Measurements from ENCODE around the gene NFU1. TPM values are rescaled to one million over a fixed set of nuclear protein-coding genes. Genes with fewer than 3 reads are reported as not detected.

The NFU1 gene
- total RNA-seq, 1 donor from 2014 or later = 41.4 TPM

DNA sequence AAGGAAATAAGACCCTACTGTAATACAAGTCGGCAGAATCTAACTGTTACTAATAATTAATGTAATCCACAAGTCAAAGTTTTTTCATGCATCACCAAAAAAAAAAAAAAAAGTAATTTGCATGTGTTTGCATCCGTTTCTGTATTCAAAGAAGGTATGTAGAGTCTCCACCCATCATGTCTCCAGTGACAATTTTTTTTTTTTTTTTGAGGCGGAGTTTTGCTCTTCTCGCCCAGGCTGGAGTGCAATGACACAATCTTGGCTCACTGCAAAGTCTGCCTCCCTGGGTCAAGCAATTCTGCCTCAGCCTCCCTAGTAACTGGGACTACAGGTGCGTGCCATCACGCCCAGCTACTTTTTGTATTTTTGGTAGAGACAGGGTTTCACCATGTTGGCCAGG lies 24.2 kb upstream of the NFU1 start:
- TF ChIP-seq, protein P1, sequence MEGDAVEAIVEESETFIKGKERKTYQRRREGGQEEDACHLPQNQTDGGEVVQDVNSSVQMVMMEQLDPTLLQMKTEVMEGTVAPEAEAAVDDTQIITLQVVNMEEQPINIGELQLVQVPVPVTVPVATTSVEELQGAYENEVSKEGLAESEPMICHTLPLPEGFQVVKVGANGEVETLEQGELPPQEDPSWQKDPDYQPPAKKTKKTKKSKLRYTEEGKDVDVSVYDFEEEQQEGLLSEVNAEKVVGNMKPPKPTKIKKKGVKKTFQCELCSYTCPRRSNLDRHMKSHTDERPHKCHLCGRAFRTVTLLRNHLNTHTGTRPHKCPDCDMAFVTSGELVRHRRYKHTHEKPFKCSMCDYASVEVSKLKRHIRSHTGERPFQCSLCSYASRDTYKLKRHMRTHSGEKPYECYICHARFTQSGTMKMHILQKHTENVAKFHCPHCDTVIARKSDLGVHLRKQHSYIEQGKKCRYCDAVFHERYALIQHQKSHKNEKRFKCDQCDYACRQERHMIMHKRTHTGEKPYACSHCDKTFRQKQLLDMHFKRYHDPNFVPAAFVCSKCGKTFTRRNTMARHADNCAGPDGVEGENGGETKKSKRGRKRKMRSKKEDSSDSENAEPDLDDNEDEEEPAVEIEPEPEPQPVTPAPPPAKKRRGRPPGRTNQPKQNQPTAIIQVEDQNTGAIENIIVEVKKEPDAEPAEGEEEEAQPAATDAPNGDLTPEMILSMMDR (IDR thresholded peaks at IDR 0.05) = no peak
- Mint-ChIP-seq H3K36me3 (ENCODE audit: unreplicated experiment) (peaks cover 23% of the 10 kb centered on the region), H3K27me3 (ENCODE audit: unreplicated experiment) (no peaks in the 10 kb centered on the region)

GRCh38 chr2:69459936-69460335 lies 22.7 kb upstream of the NFU1 start:
- peaks cover 13% of the 10 kb centered on the region for H3K36me3 Mint-ChIP-seq (ENCODE audit: unreplicated experiment)
- H3K4me1 Mint-ChIP-seq (ENCODE audit: unreplicated experiment) = peaks cover 11% of the 10 kb centered on the region
- H3K27me3 Mint-ChIP-seq (ENCODE audit: unreplicated experiment) = no peaks in the 10 kb centered on the region
- no peak overlapping the region for H3K4me3 Mint-ChIP-seq (ENCODE audit: unreplicated experiment)
- TF ChIP-seq, protein P1 (IDR thresholded peaks at IDR 0.05) = no peak
- H3K27ac Mint-ChIP-seq (ENCODE audit: unreplicated experiment) = no peak overlapping the region
- DNase-seq (ENCODE audit: extremely low spot score, unreplicated experiment) = no peak
- H3K9me3 Mint-ChIP-seq (ENCODE audit: unreplicated experiment) = no peaks in the 10 kb centered on the region

More for the DNA sequence above, 24.2 kb upstream of the NFU1 start:
- Mint-ChIP-seq H3K27ac (ENCODE audit: unreplicated experiment) (no peak overlapping the region), H3K4me1 (ENCODE audit: unreplicated experiment) (peaks cover 6% of the 10 kb centered on the region), H3K4me3 (ENCODE audit: unreplicated experiment) (no peak overlapping the region), H3K9me3 (ENCODE audit: unreplicated experiment) (no peaks in the 10 kb centered on the region)
- no peak for DNase-seq (ENCODE audit: extremely low spot score, unreplicated experiment)

DNA sequence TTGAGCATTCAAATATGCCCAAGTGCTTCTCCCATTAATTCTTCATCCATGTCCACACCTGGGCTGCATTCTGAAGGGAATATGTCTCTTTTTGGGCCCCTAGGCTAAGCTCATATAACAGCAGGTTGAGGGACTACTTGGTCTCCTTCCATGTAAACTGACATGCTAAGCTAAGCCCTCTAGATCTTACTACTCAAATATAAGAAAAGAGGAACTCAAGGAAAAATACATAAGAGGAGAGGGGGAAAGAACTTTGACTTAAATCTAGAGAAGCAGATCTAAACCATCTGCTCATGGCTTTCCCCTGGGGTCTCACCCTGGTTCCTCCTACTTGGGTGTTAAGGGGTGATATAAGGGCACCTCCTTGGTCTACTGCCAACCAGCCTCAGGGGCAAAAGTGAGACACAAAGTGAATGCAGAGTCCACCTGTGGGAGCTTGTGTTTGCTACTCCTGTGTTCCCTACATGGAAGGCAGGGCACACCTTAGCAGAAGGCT lies 19.8 kb upstream of the NFU1 start:
- H3K27ac Mint-ChIP-seq (ENCODE audit: unreplicated experiment) = no peak overlapping the region
- TF ChIP-seq, protein P1 (IDR thresholded peaks at IDR 0.05) = no peak
- no peak overlapping the region for H3K4me3 Mint-ChIP-seq (ENCODE audit: unreplicated experiment)
- DNase-seq (ENCODE audit: extremely low spot score, unreplicated experiment) = no peak
- H3K36me3 Mint-ChIP-seq (ENCODE audit: unreplicated experiment) = peaks cover 3% of the 10 kb centered on the region
- H3K4me1 Mint-ChIP-seq (ENCODE audit: unreplicated experiment) = peaks cover 13% of the 10 kb centered on the region
- H3K9me3 Mint-ChIP-seq (ENCODE audit: unreplicated experiment) = no peaks in the 10 kb centered on the region
- H3K27me3 Mint-ChIP-seq (ENCODE audit: unreplicated experiment) = no peaks in the 10 kb centered on the region

DNA sequence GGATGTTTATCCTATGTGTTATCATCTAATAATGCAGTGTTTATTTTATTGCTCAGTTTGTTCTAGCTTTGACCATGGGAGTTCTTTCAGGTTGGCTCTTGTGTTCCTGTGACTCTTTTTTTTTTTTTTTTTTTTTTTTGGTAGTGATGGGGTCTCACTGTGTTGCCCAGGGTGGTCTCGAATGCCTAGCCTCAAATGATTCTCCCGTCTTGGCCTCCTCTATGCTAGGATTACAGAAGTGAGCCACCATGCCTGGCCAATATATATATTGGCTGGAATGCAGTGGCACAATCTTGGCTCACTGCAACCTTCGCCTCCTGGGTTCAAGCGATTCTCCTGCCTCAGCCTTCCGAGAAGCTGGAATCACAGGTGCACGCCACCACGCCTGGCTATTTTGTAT lies 18.9 kb upstream of the NFU1 start:
- DNase-seq (ENCODE audit: extremely low spot score, unreplicated experiment) = no peak
- no peaks in the 10 kb centered on the region for H3K9me3 Mint-ChIP-seq (ENCODE audit: unreplicated experiment)
- no peak overlapping the region for H3K27ac Mint-ChIP-seq (ENCODE audit: unreplicated experiment)
- peaks cover 13% of the 10 kb centered on the region for H3K4me1 Mint-ChIP-seq (ENCODE audit: unreplicated experiment)
- H3K36me3 Mint-ChIP-seq (ENCODE audit: unreplicated experiment) = peaks cover under 1% of the 10 kb centered on the region
- H3K4me3 Mint-ChIP-seq (ENCODE audit: unreplicated experiment) = no peak overlapping the region
- TF ChIP-seq, protein P1 (IDR thresholded peaks at IDR 0.05) = no peak
- H3K27me3 Mint-ChIP-seq (ENCODE audit: unreplicated experiment) = no peaks in the 10 kb centered on the region

DNA sequence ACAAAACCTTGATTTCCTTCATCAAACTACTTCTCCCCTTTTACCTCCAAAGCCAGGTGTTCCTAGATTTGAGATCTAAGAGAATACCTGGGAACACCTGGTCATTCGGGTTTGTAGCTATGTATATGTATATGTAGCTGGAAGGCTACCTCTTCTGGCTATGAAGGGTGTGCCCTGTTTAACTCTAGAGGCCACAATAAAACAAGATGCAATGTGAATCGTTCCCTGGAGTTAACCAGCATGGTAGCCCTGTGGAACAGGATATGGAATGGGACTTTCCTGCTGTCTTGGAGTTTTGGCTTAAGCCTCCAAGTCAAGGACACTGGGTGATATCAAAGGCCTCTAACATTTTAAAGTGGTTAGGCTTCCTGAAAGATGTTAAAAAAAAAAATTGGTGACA lies 17.7 kb upstream of the NFU1 start:
- H3K27ac Mint-ChIP-seq (ENCODE audit: unreplicated experiment) = no peak overlapping the region
- H3K36me3 Mint-ChIP-seq (ENCODE audit: unreplicated experiment) = no peaks in the 10 kb centered on the region
- H3K27me3 Mint-ChIP-seq (ENCODE audit: unreplicated experiment) = no peaks in the 10 kb centered on the region
- no peak for DNase-seq (ENCODE audit: extremely low spot score, unreplicated experiment)
- H3K9me3 Mint-ChIP-seq (ENCODE audit: unreplicated experiment) = no peaks in the 10 kb centered on the region
- peaks cover 13% of the 10 kb centered on the region for H3K4me1 Mint-ChIP-seq (ENCODE audit: unreplicated experiment)
- H3K4me3 Mint-ChIP-seq (ENCODE audit: unreplicated experiment) = no peak overlapping the region
- TF ChIP-seq, protein P1 (IDR thresholded peaks at IDR 0.05) = no peak
